K562 (cell line): ENCODE measurements around the gene MYMX. TPM values are rescaled to one million over a fixed set of nuclear protein-coding genes. Genes with fewer than 3 reads are reported as not detected.

ENCODE experiments used
- ATAC-seq: fragments of 200-7000 bp; cut with Tn5 transposase; 3 replicates; pipeline ENCODE4 v1.9.1; 2020; ENCODE audit warnings: moderate library complexity
- BruUV-seq: library from RNA; stranded (reverse); fragments of 400-500 nt; replicated peaks from 2 replicates; lab custom pipeline; 2021; lab: Mats Ljungman, UMichigan
- CTCF ChIA-PET: fragments of 300-600 bp; formaldehyde crosslinking; extraction: SDS; loops from one replicate; lab custom pipeline; 2021; ENCODE audit warnings: low intra/inter-chr PET ratio; lab: Yijun Ruan, JAX
- POLR2A ChIA-PET: fragments of 300-600, 350-650 bp; sonication (Branson Sonifier 250); formaldehyde crosslinking; extraction: SDS; loops from one replicate; lab custom pipeline; 2021; ENCODE audit warnings: antibody characterized with exemption, inconsistent platforms; lab: Yijun Ruan, JAX
- DNase-seq, 4 experiments: peaks; one replicate each; pipeline versions ENCODE4 v3.0.0 to v3.0.0-alpha.2; 2011 to 2018; ENCODE audit warnings: low spot score in 3 of 4, mixed read lengths in 3 of 4; ENCODE audit errors: extremely low read depth in 1 of 4
- FAIRE-seq: peaks from 2 replicates; lab custom pipeline; 2011; peaks lifted over from hg19 to GRCh38; lab: Jason Lieb, UNC
- H2AFZ ChIP-seq: 2 replicates; pipeline ENCODE4 v1.6.0; 2011; ENCODE audit warnings: low read depth, low read length, control low read depth, inconsistent platforms
- H3K27ac ChIP-seq: fragments of 200-600 bp; 3 replicates; pipeline ENCODE4 v1.8.0; 2011; ENCODE audit warnings: low read depth, mild to moderate bottlenecking, control low read depth, inconsistent platforms, low read length, moderate library complexity, mixed read lengths; ENCODE audit errors: extremely low read depth
- H3K27me3 ChIP-seq, 2 experiments: fragments of 300-600 bp in 1 of 2; 2 replicates in 1 of 2; 3 replicates in 1 of 2; pipeline versions ENCODE4 v1.6.0 to v1.8.0; 2011; ENCODE audit warnings: inconsistent platforms in 2 of 2, low read length in 2 of 2, mild to moderate bottlenecking in 1 of 2, mixed read lengths in 1 of 2, moderate library complexity in 1 of 2; ENCODE audit not compliant: control insufficient read depth in 2 of 2, insufficient read depth in 2 of 2
- H3K36me3 ChIP-seq: fragments of 300-600 bp; 3 replicates; pipeline ENCODE4 v1.8.0; 2011; ENCODE audit warnings: mild to moderate bottlenecking, low read length, inconsistent platforms; ENCODE audit not compliant: control insufficient read depth, insufficient read depth
- H3K4me1 ChIP-seq, 2 experiments: fragments of 200-600 bp in 1 of 2; replicated peaks in 1 of 2; 2 replicates in 1 of 2; 3 replicates in 1 of 2; pipeline versions ENCODE4 v1.5.1 to v1.8.0; 2011; ENCODE audit warnings: inconsistent platforms in 2 of 2, low read length in 2 of 2, mild to moderate bottlenecking in 1 of 2, mixed read lengths in 1 of 2, moderate library complexity in 1 of 2; ENCODE audit not compliant: control insufficient read depth in 2 of 2, insufficient read depth in 2 of 2
- H3K4me2 ChIP-seq: 2 replicates; pipeline ENCODE4 v1.6.1; 2011; ENCODE audit warnings: low read length, control low read depth, inconsistent platforms, mixed read lengths; ENCODE audit not compliant: insufficient read depth
- H3K4me3 ChIP-seq: fragments of 200-600 bp; sonication (generic), shearing (Covaris generic); 2 replicates; pipeline ENCODE4 v1.5.1; 2016; ENCODE audit warnings: control low read depth, inconsistent platforms
- H3K79me2 ChIP-seq: fragments of 200-600 bp; 3 replicates; pipeline ENCODE4 v1.8.0; 2011; ENCODE audit warnings: low read length, inconsistent platforms; ENCODE audit not compliant: control insufficient read depth, insufficient read depth
- H3K9ac ChIP-seq, 2 experiments: 2 replicates each; pipeline versions ENCODE4 v1.6.0 to v1.6.1; 2011; ENCODE audit warnings: low read depth in 2 of 2, low read length in 2 of 2, control low read depth in 1 of 2, inconsistent platforms in 1 of 2, mild to moderate bottlenecking in 1 of 2, mixed read lengths in 1 of 2; ENCODE audit not compliant: insufficient read depth in 1 of 2
- H3K9me1 ChIP-seq: one replicate; pipeline ENCODE4 v1.6.0; 2011; ENCODE audit warnings: inconsistent platforms, mild to moderate bottlenecking, low read length, moderate library complexity; ENCODE audit not compliant: control insufficient read depth, insufficient read depth
- H3K9me3 ChIP-seq: replicated peaks from 2 replicates; pipeline ENCODE4 v1.5.1; 2011; ENCODE audit warnings: low read depth, low read length, inconsistent platforms; ENCODE audit not compliant: control insufficient read depth, insufficient read depth
- H4K20me1 ChIP-seq: replicated peaks from 2 replicates; pipeline ENCODE4 v1.6.1; 2011; ENCODE audit warnings: low read length, inconsistent platforms, mixed read lengths; ENCODE audit not compliant: control insufficient read depth, insufficient read depth
- AFF1 ChIP-seq, 2 experiments: fragments of 450-650 bp; IDR thresholded peaks; 2 replicates each; pipeline ENCODE4 v1.6.1; 2018; ENCODE audit warnings: mild to moderate bottlenecking in 2 of 2, low read depth in 1 of 2; ENCODE audit not compliant: partially characterized antibody in 2 of 2
- CHCHD3 ChIP-seq: fragments of 250-450 bp; sonication (Bioruptor Pico); IDR thresholded peaks from 2 replicates; pipeline ENCODE4 v2.1.2; 2022; ENCODE audit warnings: mild to moderate bottlenecking
- ETV6 ChIP-seq, 3 experiments: fragments of 150-350 bp in 1 of 3; sonication (generic) in 1 of 3; formaldehyde crosslinking in 1 of 3; IDR thresholded peaks; 2 replicates each; pipeline versions ENCODE4 v1.6.1 to v1.8.0; 2014 to 2022; ENCODE audit warnings: borderline replicate concordance in 2 of 3, low read depth in 2 of 3, antibody characterized with exemption in 1 of 3, low read length in 1 of 3, mild to moderate bottlenecking in 1 of 3, missing genetic modification reagents in 1 of 3
- GATAD2B ChIP-seq: fragments of 450-650 bp; IDR thresholded peaks from 2 replicates; pipeline ENCODE4 v1.6.1; 2017; ENCODE audit warnings: mild to moderate bottlenecking, borderline replicate concordance
- HCFC1 ChIP-seq: IDR thresholded peaks from 2 replicates; pipeline ENCODE4 v1.6.1; 2012; ENCODE audit warnings: low read depth, low read length, improper control_type of control experiment
- IRF9 ChIP-seq: fragments of 450-650 bp; IDR thresholded peaks from 2 replicates; pipeline ENCODE4 v1.6.1; 2016; ENCODE audit warnings: missing biosample characterization, missing genetic modification characterization
- KLF10 ChIP-seq: fragments of 250-450 bp; sonication (Bioruptor Pico); IDR thresholded peaks from 2 replicates; pipeline ENCODE4 v1.6.1; 2021; ENCODE audit warnings: matching md5 sums
- KLF13 ChIP-seq: fragments of 450-650 bp; IDR thresholded peaks from 2 replicates; pipeline ENCODE4 v1.6.1; 2016; ENCODE audit warnings: missing genetic modification characterization, low read depth, mild to moderate bottlenecking, missing compliant biosample characterization, moderate library complexity, borderline replicate concordance
- MCM5 ChIP-seq: fragments of 450-650 bp; IDR thresholded peaks from 2 replicates; pipeline ENCODE4 v1.6.1; 2016; ENCODE audit warnings: low read depth
- MXI1 ChIP-seq: IDR thresholded peaks from 2 replicates; pipeline ENCODE4 v1.6.1; 2011; ENCODE audit warnings: low read depth, mild to moderate bottlenecking, improper control_type of control experiment, low read length
- NFXL1 ChIP-seq: fragments of 450-650 bp; formaldehyde crosslinking; IDR thresholded peaks from 2 replicates; pipeline ENCODE4 v1.4.0; 2021; ENCODE audit warnings: mild to moderate bottlenecking
- PHF21A ChIP-seq: fragments of 450-650 bp; IDR thresholded peaks from 2 replicates; pipeline ENCODE4 v1.6.1; 2017; ENCODE audit warnings: low read depth, borderline replicate concordance
- RBM25 ChIP-seq: fragments of 200-400 bp; formaldehyde crosslinking; IDR thresholded peaks from 2 replicates; pipeline ENCODE4 v1.6.1; 2018; ENCODE audit warnings: low read length, low read depth, moderate library complexity; ENCODE audit not compliant: severe bottlenecking
- ZFX ChIP-seq: sonication (generic); formaldehyde crosslinking; IDR thresholded peaks from 2 replicates; pipeline ENCODE4 v1.8.0; 2022; ENCODE audit warnings: mild to moderate bottlenecking, missing genetic modification reagents, moderate library complexity
- ZNF133 ChIP-seq: fragments of 250-450 bp; sonication (Bioruptor Pico); IDR thresholded peaks from 2 replicates; pipeline ENCODE4 v1.4.0; 2020; ENCODE audit warnings: mild to moderate bottlenecking
- ZNF146 ChIP-seq: IDR thresholded peaks from one replicate; pipeline ENCODE4 v1.6.1; 2018; ENCODE audit warnings: missing compliant biosample characterization; ENCODE audit not compliant: unreplicated experiment
- ZNF431 ChIP-seq: sonication (generic); formaldehyde crosslinking; IDR thresholded peaks from 2 replicates; pipeline ENCODE4 v1.8.0; 2022; ENCODE audit warnings: mild to moderate bottlenecking, missing genetic modification reagents
- WGBS: fragments of 100-300 bp; shearing (Covaris generic); methylation state at CpG from one replicate; pipeline ENCODE4 v1.1.6; 2016; ENCODE audit warnings: low coverage, mixed read lengths; ENCODE audit not compliant: insufficient coverage; ENCODE audit errors: missing lambda C conversion rate; 5-methylcytosine and 5-hydroxymethylcytosine counted together
- in situ Hi-C: fragments of 300-500 bp; cut with MboI; formaldehyde crosslinking; loops from 4 replicates; pipeline ENCODE4 v1.15.0; 2018; ENCODE audit warnings: inconsistent platforms, mixed read lengths
- intact Hi-C: fragments of 100-400 bp; cut with micrococcal nuclease; formaldehyde crosslinking; loops from 2 replicates; pipeline ENCODE4 v1.14.2; 2022
- polyA plus RNA-seq, 8 experiments: library from polyadenylated mRNA; depleted of rRNA in 4 of 8; stranded (reverse) in 5 of 8; unstranded in 3 of 8; fragments of >200 nt; fragmentation: Nextera tagmentation in 2 of 8; fragmentation: Illumina TruSeq in 1 of 8; extraction: Ambion mirVana in 2 of 8; extraction: Trizol in 1 of 8; gene quantifications; 2 replicates each; pipeline versions ENCODE4 v1.2.1 to v1.2.3, GENCODE V29; 2011 to 2014; ENCODE audit warnings: inconsistent platforms in 1 of 8, missing spikeins in 1 of 8
- total RNA-seq, 7 experiments: library from RNA; depleted of rRNA in 6 of 7; stranded (reverse); fragments of >200 nt in 6 of 7; fragmentation: Illumina TruSeq in 2 of 7; extraction: Trizol in 2 of 7; gene quantifications; 2 replicates each; pipeline versions ENCODE4 v1.2.1 to v1.2.3, GENCODE V29; 2011 to 2021; ENCODE audit warnings: low replicate concordance in 1 of 7

Gene MYMX
- total and polyA plus RNA-seq, 9 of the 15 experiments (the other 6 are each of a cell fraction or from before 2014, with no cell fraction given): 0.12 TPM; not detected in 8

DNA sequence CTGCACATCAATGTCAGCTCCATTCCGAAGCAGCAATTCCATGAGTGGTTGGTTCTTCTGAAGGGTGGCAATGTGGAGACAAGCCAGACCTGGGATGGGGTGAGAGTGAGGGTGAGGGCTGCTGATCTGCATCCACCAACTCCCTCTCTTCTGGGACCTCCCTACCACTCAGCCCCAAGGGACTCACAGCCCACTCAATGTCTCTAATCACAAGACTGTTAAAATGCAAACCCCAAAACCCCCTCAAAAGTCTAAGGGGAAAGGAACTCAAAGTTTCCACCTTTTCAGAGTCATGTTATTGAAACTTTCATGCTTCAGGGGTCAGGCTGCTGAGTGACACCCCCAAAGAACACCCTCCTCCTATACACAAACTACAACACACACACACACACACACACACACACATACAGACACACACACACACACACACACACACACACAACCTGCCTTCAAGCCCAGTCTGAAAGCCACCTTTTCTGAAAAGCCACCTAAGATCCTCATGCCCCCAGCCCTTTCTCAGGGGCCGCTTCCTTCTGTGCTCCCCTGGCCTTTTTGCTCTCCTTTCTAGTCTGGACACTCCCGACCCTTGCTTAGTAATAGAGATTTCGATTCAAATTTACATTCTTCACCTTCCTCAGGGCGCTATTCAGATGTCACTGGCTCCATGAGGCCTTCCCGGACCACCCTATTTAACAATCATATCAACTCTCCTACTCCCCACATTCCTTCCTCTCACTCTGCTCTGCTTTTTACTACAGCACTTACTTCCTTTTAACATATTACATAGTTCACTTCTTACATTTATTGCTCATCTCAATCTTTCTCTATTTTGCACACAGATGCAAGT, 43.9 kb downstream of the MYMX start:
- Histone ChIP-seq H4K20me1 (peaks cover 9% of the 10 kb centered on the region), H3K4me2 (no peak overlapping the region), H3K9me1 (peaks cover 6% of the 10 kb centered on the region), H3K9ac (peak overlapping the region in 1 of 2 experiments; percentile 24; a peak in 1 of 4 replicates), H3K4me1 (peaks cover 33 to 57% of the 10 kb centered on the region in 2 experiments; a peak in 4 of 5 replicates), H3K27me3 (no peaks in the 10 kb centered on the region), H3K79me2 (peaks cover 32% of the 10 kb centered on the region), H3K27ac (no peak overlapping the region), H3K4me3 (no peak overlapping the region), H3K36me3 (peaks cover 52% of the 10 kb centered on the region; the same call in 1 of the 3 replicates), H3K9me3 (no peaks in the 10 kb centered on the region), H2AFZ (no peak overlapping the region)
- no peak for DNase-seq
- no peak for ATAC-seq
- no TSS peak for BruUV-seq
- ChIA-PET CTCF (no interaction called here), POLR2A (interaction anchor here (0.6 to 8.2 kb wide), 4 partner anchors 13 to 868 kb away, joined by 3 to 69 read pairs (median 4); partner anchors contain the start of gene HSP90AB1)
- intact Hi-C loops: no loop called here
- in situ Hi-C loops: no loop called here
- 81% methylated on average over 6 of the region's 6 CpGs for WGBS
- FAIRE-seq: no peak
- no peak for TF ChIP-seq ZNF133
- TF ChIP-seq ETV6 (IDR thresholded peaks at IDR 0.05; ENCODE audit: borderline replicate concordance in 1 of 2, low read depth in 2 of 2, low read length in 1 of 2): no peak
- TF ChIP-seq ETV6 (CRISPR knock-in tag; IDR thresholded peaks at IDR 0.05; ENCODE audit: borderline replicate concordance): no peak
- TF ChIP-seq NFXL1 (CRISPR knock-in tag): no peak
- TF ChIP-seq CHCHD3: no peak
- TF ChIP-seq GATAD2B: no peak
- TF ChIP-seq KLF10 (CRISPR knock-in tag): no peak
- no peak for TF ChIP-seq RBM25
- TF ChIP-seq MXI1: no peak
- TF ChIP-seq IRF9 (tag): no peak
- TF ChIP-seq KLF13 (tag): no peak
- no peak for TF ChIP-seq ZNF146 (CRISPR knock-in tag)
- TF ChIP-seq HCFC1: no peak
- no peak for TF ChIP-seq ZFX (CRISPR knock-in tag)
- TF ChIP-seq PHF21A: no peak
- no peak for TF ChIP-seq ZNF431 (CRISPR knock-in tag)
- no peak for TF ChIP-seq AFF1 (IDR thresholded peaks at IDR 0.05; ENCODE audit: low read depth in 1 of 2, partially characterized antibody in 2 of 2)
- no peak for TF ChIP-seq MCM5
